GM19452 (cell line): ENCODE measurements around the gene DDX51.

Source experiments
- ATAC-seq: cut with Tn5 transposase; IDR thresholded peaks from one replicate; pipeline ENCODE4 v1.9.1; 2021; ENCODE audit not compliant: unreplicated experiment

Gene DDX51

GRCh38 chr12:132144115-132144809, at the start of gene DDX51, which contains the start of gene NOC4L:
Gene DDX51 (minus strand): TSS chr12:132144319. CDS start chr12:132144296, 23 bp downstream.
Gene NOC4L (plus strand): TSS chr12:132144457. CDS start chr12:132144489, 32 bp downstream.
- ATAC-seq = peak; percentile 87

GRCh38 chr12:132191715-132192553, 47.8 kb upstream of the DDX51 start:
- no peak for ATAC-seq

- ATAC-seq = no peak
Measured at GRCh38 chr12:132190834-132191500, 46.8 kb upstream of the DDX51 start.

- ATAC-seq = peak; percentile 34
Measured at GRCh38 chr12:132190012-132190755, 46.1 kb upstream of the DDX51 start.

GRCh38 chr12:132189378-132190011, 45.4 kb upstream of the DDX51 start:
- peak; percentile 94 for ATAC-seq

GRCh38 chr12:132188916-132189325, 44.8 kb upstream of the DDX51 start:
- ATAC-seq = no peak

- no peak for ATAC-seq
Measured at GRCh38 chr12:132188451-132188901, 44.4 kb upstream of the DDX51 start.

- no peak for ATAC-seq
Measured at GRCh38 chr12:132187646-132188450, 43.7 kb upstream of the DDX51 start.

GRCh38 chr12:132186857-132187620, 42.9 kb upstream of the DDX51 start:
- ATAC-seq = no peak

- no peak for ATAC-seq
Measured at GRCh38 chr12:132186208-132186856, 42.2 kb upstream of the DDX51 start.

- ATAC-seq = no peak
Measured at GRCh38 chr12:132185705-132186104, 41.6 kb upstream of the DDX51 start.

- no peak for ATAC-seq
Measured at GRCh38 chr12:132182711-132183365, 38.7 kb upstream of the DDX51 start.

- no peak for ATAC-seq
Measured at GRCh38 chr12:132182206-132182710, 38.1 kb upstream of the DDX51 start.

GRCh38 chr12:132181570-132182200, 37.6 kb upstream of the DDX51 start:
- ATAC-seq = no peak

GRCh38 chr12:132180648-132181546, 36.8 kb upstream of the DDX51 start:
- no peak for ATAC-seq
